HG03457 (cell line): ENCODE data around the gene SLC41A3.

Experiments used
- ATAC-seq: cut with Tn5 transposase; IDR thresholded peaks from one replicate; pipeline ENCODE4 v1.9.1; 2021; ENCODE audit warnings: moderate number of reproducible peaks; ENCODE audit not compliant: unreplicated experiment

Gene SLC41A3

GRCh38 chr3:126033051-126033745 is 50.7 kb downstream of the SLC41A3 start:
- ATAC-seq, result no peak

DNA sequence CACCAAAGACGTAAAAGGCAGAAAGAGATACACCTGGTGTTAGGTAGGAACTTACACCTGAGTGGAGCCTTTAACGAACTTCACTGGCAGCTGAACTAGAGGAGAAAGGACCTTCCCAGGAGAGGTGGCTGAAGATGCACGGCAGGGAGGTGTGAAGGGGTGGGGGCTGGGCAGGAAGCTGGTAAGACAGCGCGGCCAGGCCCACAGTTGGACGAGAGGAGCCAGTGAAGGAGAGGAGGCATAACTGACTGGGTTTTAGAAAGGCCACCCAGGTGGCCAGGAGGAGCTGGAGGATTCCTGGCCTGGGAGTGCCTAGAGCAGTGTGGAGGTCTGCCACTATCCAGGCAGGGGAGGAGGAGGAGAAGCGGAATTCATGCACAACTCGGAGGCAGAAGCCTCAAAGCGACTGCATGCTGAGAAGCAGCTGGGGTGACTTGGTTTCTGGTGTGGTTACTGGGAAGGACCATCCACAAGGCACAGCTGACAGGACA is 51.9 kb downstream of the SLC41A3 start:
- no peak for ATAC-seq

- ATAC-seq, result no peak
Measured at GRCh38 chr3:126030455-126030854, 53.5 kb downstream of the SLC41A3 start.

DNA sequence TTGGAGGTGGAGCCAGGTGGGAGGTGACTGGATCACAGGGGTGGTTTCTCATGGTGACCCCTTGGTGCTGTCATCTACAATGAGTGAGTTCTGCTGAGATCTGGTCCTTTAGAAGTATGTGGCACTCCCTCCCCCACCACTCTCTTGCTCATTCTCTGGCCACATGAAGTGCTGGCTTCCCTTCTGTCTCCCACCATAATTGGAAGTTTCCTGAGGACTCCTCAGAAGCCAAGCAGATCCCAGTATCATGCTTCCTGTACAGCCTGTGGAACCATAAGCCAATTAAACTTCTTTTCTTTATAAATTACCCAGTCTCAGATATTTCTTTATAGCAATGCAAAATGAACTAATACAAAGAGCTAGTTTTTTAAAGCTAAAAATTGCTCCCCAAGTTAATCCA is 54.7 kb downstream of the SLC41A3 start:
- ATAC-seq, result no peak

DNA sequence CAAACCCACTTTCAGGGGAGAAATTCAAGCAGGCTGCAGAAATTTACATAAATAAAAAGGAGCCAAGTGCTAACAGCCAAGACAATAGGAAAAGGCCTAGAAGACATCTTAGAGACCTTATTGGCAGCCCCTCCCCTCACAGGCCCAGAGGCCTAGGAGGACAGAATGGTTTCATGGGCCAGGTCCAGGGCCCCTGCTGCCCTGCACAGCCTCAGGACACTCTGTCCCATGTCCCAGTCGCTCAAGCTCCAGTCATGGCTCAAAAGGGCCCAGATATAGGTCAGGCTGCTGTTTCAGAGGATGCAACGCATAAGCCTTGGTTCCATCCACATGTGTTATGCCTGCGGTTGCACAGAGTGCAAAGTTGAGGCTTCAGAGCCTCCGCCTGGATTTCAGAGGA is 55.8 kb downstream of the SLC41A3 start:
- no peak for ATAC-seq

GRCh38 chr3:126026761-126027160 is 57.2 kb downstream of the SLC41A3 start:
- ATAC-seq, result no peak

- ATAC-seq, result no peak
Measured at GRCh38 chr3:126026277-126026751, 57.6 kb downstream of the SLC41A3 start.

- ATAC-seq, result no peak
Measured at GRCh38 chr3:126025862-126026261, 58.1 kb downstream of the SLC41A3 start.

GRCh38 chr3:126025116-126025729 is 58.7 kb downstream of the SLC41A3 start:
- no peak for ATAC-seq

- ATAC-seq, result no peak
Measured at GRCh38 chr3:126024049-126024854, 59.7 kb downstream of the SLC41A3 start.

DNA sequence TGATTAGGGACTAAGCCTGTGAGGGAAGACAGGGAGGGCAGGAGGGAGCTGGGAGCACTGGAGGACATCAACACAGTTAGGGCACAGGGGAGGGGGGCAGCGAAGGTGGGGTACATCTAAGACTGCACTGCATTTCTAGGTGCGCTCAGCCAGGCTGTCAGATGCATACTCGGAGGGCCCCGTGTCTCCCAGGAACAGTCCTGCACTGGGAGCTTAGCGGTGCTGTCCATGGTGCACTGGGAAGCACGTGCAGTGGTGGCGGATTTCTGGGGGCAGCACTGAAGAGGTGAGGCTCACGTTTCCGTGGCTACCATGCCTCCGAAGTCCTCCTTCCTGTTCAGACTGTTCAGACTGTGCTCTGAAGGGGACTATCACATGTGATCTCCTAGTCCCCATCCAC is 60.5 kb downstream of the SLC41A3 start:
- ATAC-seq, result no peak

DNA sequence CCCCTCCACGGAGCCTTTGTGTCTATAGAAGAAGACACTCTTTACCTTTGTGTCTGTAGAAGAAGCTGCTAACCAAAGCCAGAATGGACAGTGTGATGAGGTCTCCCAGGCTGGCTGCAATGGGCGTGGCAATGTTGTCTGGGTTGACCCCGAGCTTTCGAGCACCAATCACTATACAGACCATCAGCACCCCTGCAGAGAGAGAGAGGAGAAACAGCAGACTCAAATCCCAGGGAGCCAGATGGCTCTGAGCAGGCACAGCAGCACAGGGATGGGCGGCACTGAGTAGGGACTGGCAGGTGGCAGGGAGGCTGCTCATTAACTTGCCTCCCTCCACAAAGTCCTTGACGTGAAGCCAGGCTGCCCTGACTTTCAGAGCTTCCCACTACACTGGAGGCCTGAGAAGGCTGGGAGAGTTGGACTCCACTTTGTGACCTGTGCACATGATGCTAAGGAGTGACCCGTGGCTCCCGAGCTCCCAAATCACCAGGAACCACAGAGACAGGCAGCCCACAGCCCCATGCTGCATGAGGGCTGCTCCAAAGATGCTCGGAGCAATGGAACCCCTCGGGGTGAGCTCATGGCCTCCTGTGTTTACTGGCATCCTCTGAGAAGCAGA is 61.1 kb downstream of the SLC41A3 start:
- ATAC-seq, result no peak

DNA sequence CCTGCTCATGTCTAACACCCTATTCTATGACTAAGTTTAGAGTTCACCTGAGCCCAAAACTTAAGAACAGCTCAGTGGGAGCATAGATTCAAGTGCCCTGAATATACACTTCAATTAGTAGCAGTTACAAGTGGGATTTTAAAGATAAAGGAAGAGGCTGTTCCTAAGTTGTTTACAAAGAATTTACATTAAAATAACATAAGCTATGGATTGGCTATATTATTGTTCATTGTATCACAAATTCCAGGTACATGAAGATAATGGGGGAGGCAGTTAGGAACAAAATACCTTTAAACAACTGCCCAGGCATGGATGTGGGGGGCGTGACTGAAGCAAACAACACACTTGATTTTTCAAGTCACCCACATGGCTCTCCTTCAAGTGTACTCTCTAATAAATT is 62.2 kb downstream of the SLC41A3 start:
- no peak for ATAC-seq

GRCh38 chr3:126021224-126021623 is 62.7 kb downstream of the SLC41A3 start:
- no peak for ATAC-seq

- ATAC-seq, result no peak
Measured at GRCh38 chr3:126019683-126020082, 64.2 kb downstream of the SLC41A3 start.

DNA sequence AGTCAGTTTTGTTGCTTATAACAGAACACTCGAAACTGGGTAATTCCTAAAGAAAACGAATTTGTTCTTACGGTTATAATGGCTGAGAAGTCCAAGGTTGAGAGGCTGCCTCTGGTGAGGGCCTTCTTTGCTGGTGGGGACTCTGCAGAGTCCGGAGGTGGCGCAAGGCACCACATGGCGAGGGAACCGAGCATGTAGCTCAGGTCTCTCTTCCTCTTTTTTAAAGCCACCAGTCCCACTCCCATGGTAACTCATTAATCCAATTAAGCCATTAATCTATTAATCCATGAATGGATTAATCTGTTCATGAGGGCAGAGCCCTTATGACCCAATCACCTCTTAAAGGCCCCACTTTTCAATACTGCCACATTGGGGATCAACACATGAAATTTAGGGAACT is 64.9 kb downstream of the SLC41A3 start:
- no peak for ATAC-seq

- no peak for ATAC-seq
Measured at GRCh38 chr3:126018545-126018944, 65.4 kb downstream of the SLC41A3 start.

- no peak for ATAC-seq
Measured at GRCh38 chr3:126017362-126017761, 66.6 kb downstream of the SLC41A3 start.

GRCh38 chr3:126016616-126017015 is 67.3 kb downstream of the SLC41A3 start:
- ATAC-seq, result no peak

DNA sequence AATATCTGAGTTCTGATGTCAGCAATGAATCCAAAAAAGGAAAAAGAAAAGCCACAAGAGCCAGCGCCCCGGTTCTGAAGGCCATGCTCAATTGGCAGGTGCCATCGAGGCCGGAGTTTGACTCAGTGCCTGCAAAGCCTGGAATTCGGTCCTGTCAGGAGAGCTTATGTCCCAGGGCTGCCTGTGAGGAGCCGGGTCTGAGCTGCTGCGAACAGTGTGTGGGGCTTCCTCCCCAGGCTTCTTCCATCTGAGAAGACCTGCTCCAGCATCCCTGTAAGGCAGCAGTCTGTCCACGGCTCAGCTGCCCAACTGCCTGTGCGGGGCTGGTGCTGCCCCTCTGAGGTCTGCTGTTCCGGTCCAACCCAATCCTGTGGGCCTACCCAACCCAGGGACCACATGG is 68.8 kb downstream of the SLC41A3 start:
- ATAC-seq, result no peak

GRCh38 chr3:126014252-126014651 is 69.7 kb downstream of the SLC41A3 start:
- ATAC-seq, result no peak
